NCI-H187 treated with DMSO at 0.1 percent for 48 hours (cell line): Measurements from ENCODE around the gene CLCN4.

ENCODE experiments used
- DNase-seq: peaks from one replicate; lab custom pipeline; 2025; lab: John Stamatoyannopoulos, UW

Gene CLCN4

DNA sequence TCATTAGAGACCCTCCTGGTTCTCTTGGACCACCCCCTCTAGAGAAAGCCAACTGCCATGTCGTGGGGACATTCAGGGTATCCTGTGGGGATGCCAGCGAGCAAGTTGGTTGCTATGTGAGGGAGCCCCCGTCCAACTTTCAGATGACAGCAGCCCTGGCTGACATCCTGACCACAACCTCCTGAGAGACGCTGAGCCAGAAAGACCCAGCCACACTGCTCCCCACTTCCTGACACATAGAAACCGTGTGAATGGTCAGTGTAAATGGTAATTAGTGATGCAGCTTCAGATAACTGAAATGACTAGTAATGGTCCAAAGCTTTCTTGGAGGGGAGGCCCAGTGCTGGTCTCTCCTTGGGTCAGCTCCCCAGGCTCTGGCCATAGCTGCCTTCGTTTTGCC lies 10.8 kb downstream of the CLCN4 start:
- DNase-seq, result no peak

DNA sequence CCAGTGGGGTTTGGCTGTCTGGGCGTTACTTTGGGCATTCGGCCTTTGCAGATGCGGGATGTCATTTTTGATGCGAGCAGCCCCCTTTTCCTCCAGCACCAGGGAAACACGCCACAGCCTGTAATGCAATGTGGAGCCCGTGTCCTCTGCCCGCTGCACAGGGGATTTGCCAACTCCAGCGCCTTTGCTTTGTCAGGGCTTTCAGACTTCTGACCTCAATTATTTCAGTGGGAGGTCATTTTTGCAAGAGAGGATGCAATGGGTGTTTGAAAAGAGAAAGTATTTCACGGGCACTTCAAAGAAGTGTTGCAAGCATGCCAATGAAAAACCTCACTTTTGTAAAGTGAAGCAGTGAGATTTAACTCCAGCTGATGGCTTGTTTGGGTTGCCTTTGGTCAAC lies 11.5 kb downstream of the CLCN4 start:
- no peak for DNase-seq

DNA sequence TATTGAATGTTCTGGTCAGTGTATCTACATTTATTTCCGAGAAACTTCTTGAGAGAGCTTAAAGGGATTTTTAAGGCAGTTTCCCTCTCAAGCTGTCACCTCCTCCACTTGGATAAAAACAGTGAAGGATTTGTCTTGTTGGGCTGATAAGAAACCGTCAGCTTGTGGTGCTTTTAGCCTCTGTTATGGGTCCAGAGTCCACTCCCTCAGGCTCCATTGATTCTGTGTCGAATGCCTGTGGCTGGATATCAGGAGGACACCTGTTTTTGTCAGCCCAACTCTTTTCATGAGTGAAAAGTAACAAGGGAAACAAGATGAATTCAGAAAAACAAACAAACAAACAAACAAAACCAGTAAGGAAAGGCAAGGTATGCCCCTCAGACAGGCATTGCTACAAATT lies 12.4 kb downstream of the CLCN4 start:
- DNase-seq, result no peak

- DNase-seq, result no peak
These were observed 14.5 kb downstream of the CLCN4 start for GRCh38 chrX:10171249-10171648.

- DNase-seq, result no peak
These were observed 16.1 kb downstream of the CLCN4 start for GRCh38 chrX:10172877-10173276.

GRCh38 chrX:10173331-10173900 lies 16.6 kb downstream of the CLCN4 start:
- peak; percentile 19 for DNase-seq

GRCh38 chrX:10174051-10174450 lies 17.3 kb downstream of the CLCN4 start:
- DNase-seq, result no peak

GRCh38 chrX:10174810-10175209 lies 18.0 kb downstream of the CLCN4 start:
- DNase-seq, result no peak

DNA sequence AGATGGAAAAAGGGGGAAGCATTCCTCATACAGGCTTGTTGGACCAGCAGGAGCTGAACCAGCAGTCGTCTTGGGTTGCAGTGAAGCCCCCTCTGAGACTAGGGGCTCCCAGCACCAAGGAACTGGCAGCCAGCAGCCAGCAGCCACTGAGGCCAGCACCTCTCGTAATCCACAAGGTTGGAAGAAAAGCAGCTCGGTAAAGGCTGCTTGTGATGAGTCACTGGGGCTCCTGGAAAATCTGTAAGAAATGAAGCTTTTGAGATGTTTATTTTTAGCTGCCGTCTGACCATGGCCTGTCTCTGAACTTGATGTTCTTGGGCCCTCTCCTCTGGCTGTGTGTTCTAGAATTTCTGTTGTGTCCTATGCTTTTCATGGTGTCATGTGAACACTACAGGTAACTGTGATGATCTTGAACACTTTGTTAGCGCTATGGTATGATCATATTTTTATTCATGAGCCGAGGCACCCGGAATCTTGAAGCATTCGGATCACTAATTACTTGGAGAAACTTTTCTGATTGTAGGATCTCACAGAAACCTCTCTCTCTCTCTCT lies 18.6 kb downstream of the CLCN4 start:
- DNase-seq, result no peak

DNA sequence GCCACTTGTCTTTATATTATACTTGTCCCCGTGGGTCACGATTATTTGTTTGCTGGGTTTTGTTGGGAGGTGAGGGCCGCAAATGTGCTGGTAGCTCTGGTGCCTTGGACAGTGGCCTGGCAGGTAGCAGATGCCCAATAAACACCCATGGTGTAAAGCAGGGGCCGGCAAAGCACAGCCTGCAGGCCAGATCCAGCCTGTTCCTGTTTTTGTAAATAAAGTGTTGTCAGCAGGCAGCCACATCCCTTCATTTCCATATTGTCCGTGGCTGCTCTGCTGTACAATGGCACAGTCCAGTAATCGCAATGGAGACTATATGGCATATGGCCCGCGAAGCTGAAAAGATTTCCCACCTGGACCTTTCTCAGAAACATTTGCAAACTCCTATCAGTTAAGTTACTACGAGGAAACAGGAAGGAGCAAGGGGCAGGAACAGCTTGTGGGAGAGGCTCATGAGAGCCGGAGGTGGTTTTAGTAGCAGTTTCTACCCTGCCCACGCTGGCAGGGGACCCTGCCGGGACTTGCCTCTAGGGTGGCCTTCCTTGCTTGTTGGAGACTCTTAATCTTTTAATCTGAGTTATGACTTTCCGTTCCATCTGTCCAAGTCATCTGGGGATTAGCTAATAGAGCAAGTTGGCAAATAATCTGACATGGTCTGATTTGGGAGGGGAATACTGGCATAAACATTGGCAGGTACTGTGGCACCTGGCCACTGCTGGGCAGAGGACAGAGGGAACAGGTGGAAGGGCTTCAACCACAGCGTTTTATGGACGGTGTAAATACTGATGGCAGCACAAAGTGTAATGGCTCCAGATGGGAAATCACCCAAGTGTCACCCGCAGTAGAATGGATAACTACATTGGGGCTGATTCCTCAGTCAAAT lies 19.6 kb downstream of the CLCN4 start:
- DNase-seq, result no peak

GRCh38 chrX:10177004-10177396 lies 20.2 kb downstream of the CLCN4 start:
- no peak for DNase-seq

- no peak for DNase-seq
These were observed 20.8 kb downstream of the CLCN4 start for GRCh38 chrX:10177601-10178000.

DNA sequence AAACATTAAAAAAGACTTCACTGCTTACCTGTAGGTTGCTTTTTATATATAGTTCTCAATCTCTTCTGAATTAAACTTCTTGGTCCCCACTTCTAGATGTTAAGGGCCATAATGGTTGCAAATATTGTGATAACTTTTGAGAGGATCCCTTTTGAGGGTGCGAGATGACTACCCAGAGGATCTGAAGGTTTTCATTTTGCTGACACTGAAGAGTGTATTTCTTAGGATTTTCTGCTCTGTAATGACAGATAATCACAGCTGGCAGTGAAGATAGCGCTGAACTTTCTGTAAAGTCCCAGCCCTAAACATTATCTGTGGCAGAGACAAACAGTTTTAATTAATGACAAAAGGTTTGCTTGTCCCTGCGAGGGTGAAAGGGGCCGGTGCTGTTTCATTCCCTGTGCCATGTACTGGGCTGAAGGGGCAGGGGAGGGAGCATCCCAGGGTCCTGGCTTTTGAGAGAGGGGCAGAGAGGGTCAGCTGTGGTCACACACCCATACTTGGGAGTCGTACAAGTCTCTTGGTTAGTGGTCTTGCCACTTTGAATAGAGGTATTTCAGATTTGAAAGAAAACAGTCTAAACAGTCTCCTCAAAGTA lies 22.2 kb downstream of the CLCN4 start:
- DNase-seq, result no peak

DNA sequence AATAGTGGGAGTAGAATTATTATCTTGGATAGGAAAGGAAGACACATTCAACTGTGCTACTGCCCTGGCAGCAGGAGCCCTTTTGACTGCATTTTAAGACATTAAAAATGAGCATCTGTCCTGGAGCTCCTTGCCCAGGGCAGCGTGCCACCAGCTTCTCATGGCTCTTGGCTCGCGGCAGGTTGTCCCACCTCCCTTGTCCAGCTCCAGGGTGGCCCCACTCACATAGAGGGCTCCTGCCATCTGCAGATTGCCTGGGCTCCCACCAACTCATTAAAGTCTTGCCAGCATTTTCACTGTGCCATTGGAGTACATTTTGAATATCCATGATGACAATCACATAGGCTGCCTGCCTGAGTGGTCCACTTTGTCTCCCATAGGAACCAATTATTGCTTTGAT lies 27.0 kb downstream of the CLCN4 start:
- DNase-seq, result no peak

DNA sequence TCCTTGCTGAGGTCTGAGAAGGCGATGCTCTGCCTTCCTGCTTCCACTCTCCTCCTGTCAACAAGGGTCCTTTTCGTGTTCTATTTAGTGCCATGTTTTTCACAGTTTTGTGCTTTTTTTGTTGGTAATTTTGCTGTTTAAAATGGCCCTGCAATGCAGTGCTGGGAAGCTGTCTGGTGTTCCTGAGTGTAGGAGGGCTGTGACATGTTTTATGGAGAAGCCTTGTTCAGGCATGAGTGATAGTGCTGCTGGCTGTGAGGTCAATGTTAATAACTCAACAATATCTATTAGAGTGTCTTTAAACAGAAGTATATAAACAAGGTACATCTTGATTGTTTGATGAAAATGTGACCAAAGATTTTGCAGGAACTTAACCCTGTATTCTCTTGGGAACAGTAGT lies 27.6 kb downstream of the CLCN4 start:
- DNase-seq, result no peak

DNA sequence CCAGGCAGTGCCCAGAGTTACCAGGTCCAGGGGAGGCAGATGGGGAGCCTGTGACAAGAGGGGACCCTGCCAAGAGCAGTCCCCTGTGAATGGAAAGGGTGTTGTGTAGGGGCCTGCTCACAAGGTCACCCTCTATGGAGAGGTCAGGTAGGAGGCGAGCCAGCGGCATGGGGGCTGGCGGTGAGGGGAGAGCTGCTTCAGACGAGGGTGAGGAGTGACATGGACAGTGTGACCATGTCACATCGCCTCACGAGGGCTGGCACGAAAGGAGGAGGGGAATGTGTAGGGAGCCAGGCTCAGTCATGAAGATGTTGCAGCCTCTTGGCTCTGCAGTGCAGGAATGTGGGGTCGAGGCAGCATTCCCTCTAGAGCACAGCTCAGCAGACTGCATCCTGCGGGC lies 29.6 kb downstream of the CLCN4 start:
- no peak for DNase-seq

GRCh38 chrX:10187421-10187820 lies 30.6 kb downstream of the CLCN4 start:
- DNase-seq, result no peak

- DNase-seq, result no peak
These were observed 32.8 kb downstream of the CLCN4 start for GRCh38 chrX:10189317-10190268.

DNA sequence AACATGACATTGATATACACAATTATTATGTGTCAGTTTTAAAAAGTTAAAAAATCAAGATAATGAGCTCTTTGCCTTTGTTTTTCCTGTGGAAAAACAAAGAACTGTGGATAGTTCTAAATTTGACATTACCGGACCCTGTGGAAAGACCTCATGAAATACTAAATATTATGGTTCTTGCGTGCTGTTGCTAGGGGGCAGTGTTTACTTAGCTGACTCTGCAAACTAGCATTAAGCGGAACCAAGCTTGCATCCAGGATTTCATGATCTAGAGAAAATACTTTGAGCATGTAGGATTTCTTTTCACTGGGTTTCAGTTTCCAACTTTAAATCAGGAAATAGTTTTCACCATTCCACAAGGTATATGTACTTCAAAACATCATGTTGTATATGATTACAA lies 33.6 kb downstream of the CLCN4 start:
- DNase-seq, result no peak

GRCh38 chrX:10193587-10193986 lies 36.8 kb downstream of the CLCN4 start:
- DNase-seq, result no peak

- no peak for DNase-seq
These were observed 38.6 kb downstream of the CLCN4 start for GRCh38 chrX:10195425-10195824.

DNA sequence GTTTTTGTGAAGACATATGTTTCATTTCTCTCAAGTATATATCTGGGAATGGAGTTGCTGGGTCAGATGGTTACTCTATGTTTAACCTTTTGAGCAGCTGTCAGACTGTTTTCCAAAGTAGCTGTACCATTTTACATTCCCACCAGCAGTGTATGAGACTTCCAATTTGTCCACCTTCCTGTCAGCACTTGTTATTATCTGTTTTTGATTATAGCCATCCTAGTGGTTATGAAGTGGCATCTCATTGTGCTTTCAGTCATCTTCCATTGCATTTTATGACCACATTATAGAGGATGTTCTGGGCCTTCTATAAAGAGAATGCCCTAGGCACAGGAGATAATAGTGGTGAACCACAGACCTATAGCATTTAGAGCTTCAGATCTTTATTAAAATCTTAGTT lies 39.2 kb downstream of the CLCN4 start:
- no peak for DNase-seq
